Measurements from ENCODE around the gene CARD9.

- TF ChIP-seq, protein P1, sequence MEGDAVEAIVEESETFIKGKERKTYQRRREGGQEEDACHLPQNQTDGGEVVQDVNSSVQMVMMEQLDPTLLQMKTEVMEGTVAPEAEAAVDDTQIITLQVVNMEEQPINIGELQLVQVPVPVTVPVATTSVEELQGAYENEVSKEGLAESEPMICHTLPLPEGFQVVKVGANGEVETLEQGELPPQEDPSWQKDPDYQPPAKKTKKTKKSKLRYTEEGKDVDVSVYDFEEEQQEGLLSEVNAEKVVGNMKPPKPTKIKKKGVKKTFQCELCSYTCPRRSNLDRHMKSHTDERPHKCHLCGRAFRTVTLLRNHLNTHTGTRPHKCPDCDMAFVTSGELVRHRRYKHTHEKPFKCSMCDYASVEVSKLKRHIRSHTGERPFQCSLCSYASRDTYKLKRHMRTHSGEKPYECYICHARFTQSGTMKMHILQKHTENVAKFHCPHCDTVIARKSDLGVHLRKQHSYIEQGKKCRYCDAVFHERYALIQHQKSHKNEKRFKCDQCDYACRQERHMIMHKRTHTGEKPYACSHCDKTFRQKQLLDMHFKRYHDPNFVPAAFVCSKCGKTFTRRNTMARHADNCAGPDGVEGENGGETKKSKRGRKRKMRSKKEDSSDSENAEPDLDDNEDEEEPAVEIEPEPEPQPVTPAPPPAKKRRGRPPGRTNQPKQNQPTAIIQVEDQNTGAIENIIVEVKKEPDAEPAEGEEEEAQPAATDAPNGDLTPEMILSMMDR (IDR thresholded peaks at IDR 0.05), result no peak
- no peak for TF ChIP-seq POLR2A (IDR thresholded peaks at IDR 0.05)
Measured at GRCh38 chr9:136416914-136417313, 43.4 kb upstream of the CARD9 start.

Data from esophagus squamous epithelium (tissue), 4 donors.